Skeletal muscle tissue (tissue), 4 donors: Measurements from ENCODE around the gene TMPRSS6. TPM values are rescaled to one million over a fixed set of nuclear protein-coding genes. Genes with fewer than 3 reads are reported as not detected.

Experiments used
- H3K27ac ChIP-seq: one replicate; pipeline ENCODE4 v1.7.0; 2013; ENCODE audit warnings: mild to moderate bottlenecking, low read depth, low read length, inconsistent platforms
- H3K27me3 ChIP-seq, 3 donors: one replicate each; pipeline ENCODE4 v1.7.0; 2013; ENCODE audit warnings: low read length in 3 of 3; ENCODE audit not compliant: control insufficient read depth in 3 of 3, insufficient read depth in 3 of 3
- H3K36me3 ChIP-seq, 3 donors: one replicate each; pipeline ENCODE4 v1.7.0; 2013; ENCODE audit warnings: low read length in 3 of 3; ENCODE audit not compliant: control insufficient read depth in 3 of 3, insufficient read depth in 3 of 3
- H3K4me1 ChIP-seq, 3 donors: one replicate each; pipeline ENCODE4 v1.7.0; 2013; ENCODE audit warnings: low read length in 3 of 3, mild to moderate bottlenecking in 3 of 3; ENCODE audit not compliant: control insufficient read depth in 3 of 3, insufficient read depth in 3 of 3
- H3K4me3 ChIP-seq, 3 donors: one replicate each; pipeline ENCODE4 v1.7.0; 2013; ENCODE audit warnings: low read length in 3 of 3
- H3K9ac ChIP-seq, 3 donors: one replicate each; pipeline ENCODE4 v1.7.0; 2013; ENCODE audit warnings: low read length in 3 of 3, mild to moderate bottlenecking in 3 of 3, moderate library complexity in 2 of 3, low read depth in 1 of 3
- H3K9me3 ChIP-seq, 3 donors: one replicate each; pipeline ENCODE4 v1.7.0; 2013; ENCODE audit warnings: low read length in 3 of 3; ENCODE audit not compliant: control insufficient read depth in 3 of 3
- total RNA-seq: library from RNA; depleted of rRNA; stranded (reverse); fragments of >200 nt; gene quantifications from one replicate; pipeline ENCODE4 v1.2.3, GENCODE V29; 2014
- donor health status: Osteomylitis.

The TMPRSS6 gene
- total RNA-seq, 1 donor from 2014 or later, result not detected

DNA sequence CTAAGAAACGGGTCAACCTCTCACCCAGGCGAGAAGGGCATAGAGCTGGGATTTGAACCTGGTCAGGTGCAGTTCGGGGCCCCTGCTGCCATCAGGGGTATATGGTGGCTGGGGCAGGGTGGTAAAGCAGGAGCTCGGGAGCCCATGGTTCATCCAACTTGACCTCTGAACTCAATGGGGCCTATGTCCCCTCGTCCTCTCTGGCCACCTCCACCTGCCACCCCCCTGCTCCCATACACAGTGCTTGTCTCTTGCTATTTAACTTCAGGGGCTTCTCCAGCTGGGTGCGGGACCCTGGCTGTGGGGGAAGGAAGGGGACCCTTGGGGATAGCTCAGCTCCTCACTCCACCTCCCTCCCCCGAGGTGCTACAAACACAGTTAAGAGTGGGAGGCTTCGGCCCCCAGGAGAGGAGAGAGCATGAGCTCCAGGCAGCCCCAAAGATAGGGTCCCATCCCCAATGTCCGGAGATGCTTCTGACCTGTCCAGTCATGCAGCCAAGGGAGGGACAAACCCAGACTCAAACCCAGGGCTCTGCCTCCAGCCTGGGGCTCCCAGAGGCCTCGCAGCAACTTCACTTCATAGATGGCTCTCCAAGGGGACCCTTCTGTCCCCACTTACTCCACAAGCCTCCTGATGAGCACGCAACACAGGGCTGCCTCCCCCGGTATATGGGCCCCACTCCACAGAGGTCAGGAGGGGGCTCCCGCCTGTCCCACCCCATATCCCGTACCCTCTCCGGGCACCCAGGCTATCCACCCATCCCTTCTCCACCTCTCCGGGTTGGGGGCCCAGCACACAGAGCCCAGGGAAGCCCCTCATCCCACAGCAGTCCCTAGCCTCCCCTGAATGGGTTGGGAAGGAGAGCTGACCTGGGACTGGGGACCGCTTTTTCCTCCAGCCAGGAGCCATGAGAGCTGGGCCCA is 39.5 kb upstream of the TMPRSS6 start:
- Histone ChIP-seq H3K27ac (no peak overlapping the region), H3K9me3 (peaks cover 0 to 2% (median 0%) of the 10 kb centered on the region in 3 donors), H3K9ac (no peak overlapping the region), H3K27me3 (peaks cover 4 to 33% (median 26%) of the 10 kb centered on the region in 3 donors), H3K36me3 (no peaks in the 10 kb centered on the region), H3K4me3 (no peak overlapping the region), H3K4me1 (no peaks in the 10 kb centered on the region)

- H3K4me1 ChIP-seq, result no peaks in the 10 kb centered on the region
- peaks cover 0 to 2% (median 0%) of the 10 kb centered on the region in 3 donors for H3K9me3 ChIP-seq
- H3K27ac ChIP-seq, result no peak overlapping the region
- H3K27me3 ChIP-seq, result peaks cover 8 to 31% (median 27%) of the 10 kb centered on the region in 3 donors
- no peak overlapping the region for H3K9ac ChIP-seq
- no peak overlapping the region for H3K4me3 ChIP-seq
- no peaks in the 10 kb centered on the region for H3K36me3 ChIP-seq
These were observed 38.6 kb upstream of the TMPRSS6 start for GRCh38 chr22:37148031-37148651.

- no peaks in the 10 kb centered on the region for H3K36me3 ChIP-seq
- no peaks in the 10 kb centered on the region for H3K4me1 ChIP-seq
- no peak overlapping the region for H3K4me3 ChIP-seq
- H3K27me3 ChIP-seq, result peaks cover 8 to 34% (median 27%) of the 10 kb centered on the region in 3 donors
- H3K9me3 ChIP-seq, result peaks cover 0 to 2% (median 0%) of the 10 kb centered on the region in 3 donors
- no peak overlapping the region for H3K9ac ChIP-seq
- no peak overlapping the region for H3K27ac ChIP-seq
These were observed 37.9 kb upstream of the TMPRSS6 start for GRCh38 chr22:37147186-37147990.

DNA sequence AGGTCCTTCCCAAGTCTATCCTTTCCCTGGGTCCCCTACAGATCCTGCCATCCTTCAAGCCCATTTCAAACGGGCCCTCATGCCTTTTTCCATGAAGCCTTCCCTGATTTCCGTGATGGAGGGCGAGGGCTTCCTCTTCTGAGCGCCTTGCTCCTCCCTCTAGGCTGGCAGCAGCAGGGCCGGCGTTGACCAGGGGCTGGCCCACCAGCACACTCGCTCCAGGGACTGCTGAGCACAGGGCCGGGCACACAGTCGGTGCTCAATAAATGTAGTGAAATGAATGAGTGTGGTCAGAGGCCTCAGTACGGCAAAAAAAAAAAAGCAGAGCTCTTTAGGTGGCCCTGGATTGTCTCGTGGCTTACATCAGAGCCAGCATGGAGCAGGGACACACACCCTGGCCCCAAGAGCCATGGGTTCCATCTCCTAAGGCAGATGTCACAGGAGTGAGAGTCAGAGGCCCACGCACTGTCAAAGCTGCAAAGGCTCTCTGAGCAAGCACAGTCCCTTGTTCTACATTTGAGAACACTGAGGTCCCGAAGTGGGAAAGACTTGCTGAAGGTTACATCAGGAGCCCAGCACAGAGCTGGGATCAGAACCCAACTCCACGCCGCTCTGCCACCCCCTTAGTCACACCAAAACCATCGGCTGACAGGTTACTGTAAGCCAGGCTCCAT is 37.1 kb upstream of the TMPRSS6 start:
- Histone ChIP-seq H3K4me3 (no peak overlapping the region), H3K27me3 (peaks cover 8 to 35% (median 30%) of the 10 kb centered on the region in 3 donors), H3K27ac (no peak overlapping the region), H3K4me1 (no peaks in the 10 kb centered on the region), H3K36me3 (no peaks in the 10 kb centered on the region), H3K9me3 (no peaks in the 10 kb centered on the region), H3K9ac (no peak overlapping the region)

DNA sequence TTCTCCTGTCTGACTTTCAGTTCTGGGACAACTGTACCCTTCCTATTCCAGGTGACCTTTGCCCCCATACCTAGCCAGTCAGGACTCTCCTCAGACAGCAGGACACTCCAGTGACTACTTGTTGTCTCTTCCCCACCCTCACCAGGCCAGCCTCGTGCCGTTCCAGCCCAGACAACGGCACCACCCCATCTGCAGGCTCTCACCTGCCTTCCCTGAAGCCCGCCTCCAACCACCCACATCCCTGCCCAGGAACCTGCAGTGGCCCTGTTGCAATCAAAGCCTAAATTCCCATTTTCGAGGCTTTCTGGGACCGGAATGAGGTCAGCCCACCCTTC is 36.5 kb upstream of the TMPRSS6 start:
- peaks cover 8 to 38% (median 37%) of the 10 kb centered on the region in 3 donors for H3K27me3 ChIP-seq
- H3K36me3 ChIP-seq, result no peaks in the 10 kb centered on the region
- no peak overlapping the region for H3K4me3 ChIP-seq
- no peak overlapping the region for H3K27ac ChIP-seq
- no peaks in the 10 kb centered on the region for H3K4me1 ChIP-seq
- no peaks in the 10 kb centered on the region for H3K9me3 ChIP-seq
- H3K9ac ChIP-seq, result no peak overlapping the region

DNA sequence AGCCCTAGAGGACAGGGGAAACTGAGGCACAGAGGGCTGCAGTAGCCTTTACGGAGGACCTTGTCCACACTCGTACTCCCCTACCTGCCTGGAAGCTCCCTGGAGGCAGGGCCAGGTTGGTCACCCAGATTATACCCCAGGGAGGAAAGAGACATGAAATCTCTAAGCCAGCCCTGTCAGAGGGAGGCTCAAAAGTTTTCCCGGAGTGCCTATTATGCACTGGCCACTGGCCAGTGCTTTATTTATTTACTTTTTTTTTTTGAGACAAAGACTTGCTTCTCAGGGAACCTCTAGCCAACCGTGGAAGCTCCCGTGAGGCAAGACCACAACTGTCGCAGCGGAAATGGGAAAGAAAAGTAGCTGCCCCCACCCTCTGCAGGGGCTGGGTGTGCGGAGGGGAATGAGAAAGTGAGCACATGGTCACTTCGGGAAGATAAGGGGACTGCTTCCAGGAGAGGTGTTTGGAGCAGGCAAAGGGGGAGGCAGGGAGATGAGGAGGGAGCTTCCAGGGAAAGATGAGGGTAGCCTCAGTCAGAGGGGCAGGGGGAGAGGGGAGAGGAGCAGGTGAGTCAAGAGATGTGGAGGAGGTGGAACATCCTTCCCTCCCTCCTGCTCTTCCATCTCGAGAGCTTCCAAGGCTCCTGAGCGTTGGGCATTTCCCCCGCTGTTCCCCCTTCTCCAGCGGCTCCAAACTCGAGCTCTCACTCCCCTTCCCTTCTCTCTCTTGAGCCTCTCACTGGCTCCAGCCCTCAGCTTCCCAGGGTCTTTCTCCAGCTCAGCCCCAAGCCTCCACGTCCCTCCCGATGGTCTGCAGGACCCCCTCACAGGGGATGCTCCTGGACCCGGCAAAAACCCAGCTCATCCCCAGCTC is 35.9 kb upstream of the TMPRSS6 start:
- Histone ChIP-seq H3K9me3 (no peaks in the 10 kb centered on the region), H3K9ac (no peak overlapping the region), H3K27me3 (peaks cover 11 to 41% (median 40%) of the 10 kb centered on the region in 3 donors)

GRCh38 chr22:37144180-37144554 is 34.7 kb upstream of the TMPRSS6 start:
- Histone ChIP-seq H3K36me3 (no peaks in the 10 kb centered on the region), H3K9me3 (no peaks in the 10 kb centered on the region), H3K9ac (no peak overlapping the region), H3K4me1 (no peaks in the 10 kb centered on the region), H3K27me3 (peaks cover 11 to 42% (median 41%) of the 10 kb centered on the region in 3 donors), H3K27ac (no peak overlapping the region), H3K4me3 (no peak overlapping the region)

More for the DNA sequence above, 35.9 kb upstream of the TMPRSS6 start:
- H3K27ac ChIP-seq, result no peak overlapping the region
- no peaks in the 10 kb centered on the region for H3K36me3 ChIP-seq
- H3K4me3 ChIP-seq, result no peak overlapping the region
- no peaks in the 10 kb centered on the region for H3K4me1 ChIP-seq

DNA sequence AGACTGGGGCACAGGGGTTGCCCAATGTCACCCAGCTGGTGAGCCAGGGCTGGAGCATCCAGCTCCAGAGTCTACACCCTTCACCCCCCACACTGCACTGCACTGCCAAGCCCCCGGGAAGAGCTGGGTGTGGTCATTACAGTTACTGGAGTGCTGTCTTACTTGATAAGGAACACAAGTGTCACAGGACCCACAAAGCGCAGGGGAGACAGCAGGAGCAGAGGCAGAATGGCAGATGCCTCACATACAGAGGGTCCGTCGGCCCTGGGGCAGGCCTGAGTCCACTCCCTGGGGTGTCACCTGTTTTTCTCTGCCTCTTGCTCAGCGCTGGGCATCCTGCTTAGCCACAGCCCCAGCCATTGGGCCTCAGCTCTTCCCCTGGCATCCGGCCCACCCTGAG is 32.5 kb upstream of the TMPRSS6 start:
- H3K4me3 ChIP-seq, result no peak overlapping the region
- H3K36me3 ChIP-seq, result no peaks in the 10 kb centered on the region
- no peak overlapping the region for H3K27ac ChIP-seq
- H3K4me1 ChIP-seq, result no peaks in the 10 kb centered on the region
- H3K9ac ChIP-seq, result no peak overlapping the region
- peaks cover 13 to 38% (median 38%) of the 10 kb centered on the region in 3 donors for H3K27me3 ChIP-seq
- H3K9me3 ChIP-seq, result no peaks in the 10 kb centered on the region

DNA sequence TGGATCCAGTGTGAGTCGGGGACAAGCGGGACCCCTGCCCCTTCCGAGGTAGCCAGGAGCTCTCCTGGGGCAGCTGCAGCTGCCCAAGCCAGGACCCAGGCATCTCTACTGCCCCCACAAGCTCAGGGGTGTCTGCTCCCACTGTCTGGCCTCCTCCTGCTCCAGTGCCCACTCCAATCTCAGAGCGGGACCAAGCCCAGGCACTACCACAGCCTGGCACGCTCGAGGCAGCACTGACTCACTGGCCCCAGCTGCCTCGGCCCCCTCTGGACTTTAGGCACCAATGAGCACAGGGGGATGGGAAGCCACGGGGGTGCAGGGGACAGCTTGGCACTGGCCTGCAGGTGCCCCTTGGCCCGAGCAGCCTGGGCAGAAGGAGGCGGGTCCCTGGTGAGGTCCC is 32.0 kb upstream of the TMPRSS6 start:
- Histone ChIP-seq H3K4me3 (no peak overlapping the region), H3K27ac (no peak overlapping the region), H3K9ac (no peak overlapping the region), H3K4me1 (no peaks in the 10 kb centered on the region), H3K27me3 (peaks cover 14 to 37% (median 34%) of the 10 kb centered on the region in 3 donors), H3K9me3 (no peaks in the 10 kb centered on the region), H3K36me3 (no peaks in the 10 kb centered on the region)
